B cell (primary cell): ENCODE data around the gene CHST15. TPM values are rescaled to one million over a fixed set of nuclear protein-coding genes. Genes with fewer than 3 reads are reported as not detected.

Experiments used
- ATAC-seq: fragments of 200-7000 bp; cut with Tn5 transposase; one replicate; pipeline ENCODE4 v1.10.0; 2021; ENCODE audit warnings: low read depth, mild to moderate bottlenecking, moderate number of reproducible peaks, moderate library complexity
- CTCF ChIA-PET: fragments of 350-600 bp; sonication (Branson Sonifier 250); formaldehyde crosslinking; loops from one replicate; lab custom pipeline; 2021; ENCODE audit warnings: antibody characterized with exemption, inconsistent platforms; lab: Charles Lee
- POLR2A ChIA-PET: fragments of 350-600 bp; sonication (Branson Sonifier 250); formaldehyde crosslinking; loops from one replicate; lab custom pipeline; 2021; ENCODE audit warnings: antibody characterized with exemption; lab: Charles Lee
- DNase-seq: peaks from one replicate; pipeline ENCODE4 v3.0.0; 2013
- H2AFZ ChIP-seq: 2 replicates; pipeline ENCODE4 v1.6.1; 2012; ENCODE audit warnings: mild to moderate bottlenecking, low read depth, low read length; ENCODE audit not compliant: insufficient read depth, poor library complexity, severe bottlenecking
- H3K27ac ChIP-seq, 2 donors: 1 replicate in 1 of 2; 2 replicates in 1 of 2; pipeline ENCODE4 v1.5.1; 2012 to 2013; ENCODE audit warnings: low read length in 2 of 2, mild to moderate bottlenecking in 2 of 2, moderate library complexity in 1 of 2
- H3K27me3 ChIP-seq, 4 experiments: fragments of 200-600 bp in 1 of 4; sonication (generic) in 1 of 4; replicated peaks in 1 of 4; 1 replicate in 2 of 4; 2 replicates in 2 of 4; pipeline versions ENCODE4 v1.6.1 to v1.7.0; 2013 to 2016; ENCODE audit warnings: low read length in 3 of 4, mild to moderate bottlenecking in 2 of 4, mixed read lengths in 1 of 4, moderate library complexity in 1 of 4; ENCODE audit not compliant: insufficient read depth in 4 of 4, control insufficient read depth in 3 of 4; ENCODE audit errors: control extremely low read depth in 1 of 4
- H3K36me3 ChIP-seq, 2 experiments: replicated peaks in 1 of 2; 1 replicate in 1 of 2; 2 replicates in 1 of 2; pipeline versions ENCODE4 v1.6.1 to v1.7.1; 2013; ENCODE audit warnings: low read length in 1 of 2; ENCODE audit not compliant: insufficient read depth in 2 of 2, control insufficient read depth in 1 of 2; ENCODE audit errors: control extremely low read depth in 1 of 2, extremely low read depth in 1 of 2
- H3K4me1 ChIP-seq, 2 donors: fragments of 200-600 bp in 1 of 2; sonication (generic) in 1 of 2; 1 replicate in 1 of 2; 2 replicates in 1 of 2; pipeline versions ENCODE4 v1.5.1 to v1.6.1; 2013 to 2017; ENCODE audit warnings: low read length in 2 of 2; ENCODE audit not compliant: control insufficient read depth in 2 of 2, insufficient read depth in 2 of 2
- H3K4me2 ChIP-seq: replicated peaks from 2 replicates; pipeline ENCODE3; 2012; ENCODE audit warnings: mild to moderate bottlenecking, low read depth, low read length; ENCODE audit not compliant: poor library complexity, severe bottlenecking
- H3K4me3 ChIP-seq, 5 experiments: fragments of 200-600 bp in 1 of 5; sonication (generic) in 1 of 5; 1 replicate in 3 of 5; 2 replicates in 2 of 5; pipeline versions ENCODE4 v1.5.1 to v1.7.0; 2011 to 2016; ENCODE audit warnings: low read length in 4 of 5, mild to moderate bottlenecking in 4 of 5, low read depth in 2 of 5, control low read depth in 1 of 5, moderate library complexity in 1 of 5; ENCODE audit not compliant: insufficient read depth in 1 of 5; ENCODE audit errors: control extremely low read depth in 1 of 5, extremely low read depth in 1 of 5
- H3K79me2 ChIP-seq: fragments of 200-600 bp; sonication (generic); one replicate; pipeline ENCODE4 v1.6.0; 2016; ENCODE audit warnings: low read length; ENCODE audit not compliant: control insufficient read depth, insufficient read depth
- H3K9ac ChIP-seq: fragments of 200-600 bp; sonication (generic); 2 replicates; pipeline ENCODE4 v1.6.1; 2017; ENCODE audit warnings: mild to moderate bottlenecking, low read length, moderate library complexity
- H3K9me3 ChIP-seq, 3 donors: one replicate each; pipeline versions ENCODE4 v1.6.1 to v1.7.1; 2013; ENCODE audit warnings: low read length in 2 of 3; ENCODE audit not compliant: control insufficient read depth in 2 of 3, insufficient read depth in 1 of 3; ENCODE audit errors: control extremely low read depth in 1 of 3
- H4K20me1 ChIP-seq: 2 replicates; pipeline ENCODE4 v1.6.0; 2012; ENCODE audit warnings: mild to moderate bottlenecking, low read length; ENCODE audit not compliant: insufficient read depth, control insufficient read depth, poor library complexity, severe bottlenecking
- H3K27ac Mint-ChIP-seq: one replicate; pipeline ENCODE4 v1.8.0; 2021; ENCODE audit warnings: mixed read lengths
- H3K27me3 Mint-ChIP-seq: one replicate; pipeline ENCODE4 v1.8.0; 2021; ENCODE audit warnings: mixed read lengths
- H3K4me1 Mint-ChIP-seq: one replicate; pipeline ENCODE4 v1.8.0; 2021; ENCODE audit warnings: mixed read lengths
- H3K4me3 Mint-ChIP-seq: one replicate; pipeline ENCODE4 v1.8.0; 2021; ENCODE audit warnings: mixed read lengths
- H3K9me3 Mint-ChIP-seq: one replicate; pipeline ENCODE4 v1.8.0; 2022; ENCODE audit warnings: mixed read lengths; ENCODE audit not compliant: insufficient read depth
- EZH2 ChIP-seq: IDR thresholded peaks from 2 replicates; pipeline ENCODE4 v1.6.1; 2012; ENCODE audit warnings: borderline replicate concordance, low read depth, mild to moderate bottlenecking, moderate library complexity, low read length; ENCODE audit not compliant: insufficient read depth, poor library complexity, severe bottlenecking
- WGBS: methylation state at CpG from one replicate; pipeline ENCODE4 v1.1.5; 2013; ENCODE audit warnings: missing lambda C conversion rate; ENCODE audit not compliant: insufficient coverage; 5-methylcytosine and 5-hydroxymethylcytosine counted together
- intact Hi-C: fragments of 100-400 bp; cut with micrococcal nuclease; formaldehyde crosslinking; loops from one replicate; pipeline ENCODE4 v1.10.0; 2022
- polyA plus RNA-seq: library from polyadenylated mRNA; depleted of rRNA; stranded (reverse); fragments of >200 nt; gene quantifications from 2 replicates; pipeline ENCODE4 v1.2.3, GENCODE V29; 2012
- total RNA-seq, 2 donors: library from RNA; stranded (reverse); fragments of 120-200 nt in 1 of 2; gene quantifications; 1 replicate in 1 of 2; 2 replicates in 1 of 2; pipeline versions ENCODE4 v1.2.3 to v1.2.4, GENCODE V29; 2013 to 2022
- TF ChIP-seq, protein P1 (sequence below): fragments of 200-600 bp; IDR thresholded peaks from one replicate; pipeline ENCODE4 v1.8.0; 2022; ENCODE audit warnings: antibody characterized with exemption, mild to moderate bottlenecking

The CHST15 gene
- total and polyA plus RNA-seq, 2 donors (not counting 1 experiment from before 2014, with no cell fraction given) = 17.9 to 75.4 TPM

- POLR2A ChIA-PET = interaction anchor here (0.7 kb wide), 1 partner anchor 270 kb away, joined by 3 read pairs; no protein-coding TSS in a partner anchor
- intact Hi-C loops = no loop called here
- Histone ChIP-seq H3K27ac (no peak overlapping the region), H2AFZ (no peak overlapping the region), H3K9ac (no peak overlapping the region), H3K36me3 (no peaks in the 10 kb centered on the region), H4K20me1 (no peaks in the 10 kb centered on the region), H3K4me3 (no peak overlapping the region), H3K79me2 (no peaks in the 10 kb centered on the region), H3K4me2 (peak overlapping the region; percentile 41), H3K27me3 (no peaks in the 10 kb centered on the region), H3K9me3 (no peaks in the 10 kb centered on the region), H3K4me1 (peaks cover 43 to 63% of the 10 kb centered on the region in 2 donors)
- 77% methylated on average over 3 of the region's 6 CpGs for WGBS
- Mint-ChIP-seq H3K9me3 (no peaks in the 10 kb centered on the region), H3K27me3 (no peaks in the 10 kb centered on the region), H3K27ac (peak overlapping the region; percentile 50), H3K4me3 (no peak overlapping the region), H3K4me1 (peaks cover 29% of the 10 kb centered on the region)
- TF ChIP-seq EZH2 = no peak
- TF ChIP-seq, protein P1, sequence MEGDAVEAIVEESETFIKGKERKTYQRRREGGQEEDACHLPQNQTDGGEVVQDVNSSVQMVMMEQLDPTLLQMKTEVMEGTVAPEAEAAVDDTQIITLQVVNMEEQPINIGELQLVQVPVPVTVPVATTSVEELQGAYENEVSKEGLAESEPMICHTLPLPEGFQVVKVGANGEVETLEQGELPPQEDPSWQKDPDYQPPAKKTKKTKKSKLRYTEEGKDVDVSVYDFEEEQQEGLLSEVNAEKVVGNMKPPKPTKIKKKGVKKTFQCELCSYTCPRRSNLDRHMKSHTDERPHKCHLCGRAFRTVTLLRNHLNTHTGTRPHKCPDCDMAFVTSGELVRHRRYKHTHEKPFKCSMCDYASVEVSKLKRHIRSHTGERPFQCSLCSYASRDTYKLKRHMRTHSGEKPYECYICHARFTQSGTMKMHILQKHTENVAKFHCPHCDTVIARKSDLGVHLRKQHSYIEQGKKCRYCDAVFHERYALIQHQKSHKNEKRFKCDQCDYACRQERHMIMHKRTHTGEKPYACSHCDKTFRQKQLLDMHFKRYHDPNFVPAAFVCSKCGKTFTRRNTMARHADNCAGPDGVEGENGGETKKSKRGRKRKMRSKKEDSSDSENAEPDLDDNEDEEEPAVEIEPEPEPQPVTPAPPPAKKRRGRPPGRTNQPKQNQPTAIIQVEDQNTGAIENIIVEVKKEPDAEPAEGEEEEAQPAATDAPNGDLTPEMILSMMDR = no peak
- CTCF ChIA-PET = interaction anchor here (1.3 to 1.8 kb wide), 3 partner anchors 12 to 122 kb away, joined by 3 to 4 read pairs (median 4); no protein-coding TSS in a partner anchor
- DNase-seq (no peak), ATAC-seq (peak; percentile 28)
Observed at GRCh38 chr10:124117833-124118232, 24.4 kb upstream of the CHST15 start.

DNA sequence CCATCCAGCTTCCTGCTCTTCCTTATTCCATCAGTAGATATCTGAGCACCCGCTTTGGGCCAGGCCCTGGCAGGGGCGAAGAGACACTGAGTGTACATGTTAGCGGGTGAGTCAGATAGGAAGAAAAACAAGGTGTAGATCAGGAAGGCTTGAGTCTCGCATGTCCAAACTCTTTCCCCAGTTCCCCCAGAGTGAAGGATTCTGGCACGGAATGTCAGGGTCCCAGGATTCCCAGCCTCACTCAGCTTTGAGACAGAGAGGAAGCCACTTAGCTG lies 24.1 kb upstream of the CHST15 start:
- 100% methylated on average over 3 of the region's 5 CpGs for WGBS
- Histone ChIP-seq H3K4me3 (no peak overlapping the region), H4K20me1 (no peaks in the 10 kb centered on the region), H3K36me3 (no peaks in the 10 kb centered on the region), H3K9me3 (no peaks in the 10 kb centered on the region), H3K27me3 (no peaks in the 10 kb centered on the region), H3K4me1 (peaks cover 40 to 60% of the 10 kb centered on the region in 2 donors), H3K4me2 (peak overlapping the region; percentile 41), H3K9ac (no peak overlapping the region), H3K79me2 (no peaks in the 10 kb centered on the region), H3K27ac (no peak overlapping the region), H2AFZ (no peak overlapping the region)
- H3K4me1 Mint-ChIP-seq = peaks cover 29% of the 10 kb centered on the region
- POLR2A ChIA-PET = interaction anchor here (0.7 to 1.6 kb wide), 2 partner anchors 10 to 270 kb away, joined by 3 read pairs; no protein-coding TSS in a partner anchor
- no peak for DNase-seq
- CTCF ChIA-PET = interaction anchor here (1.8 kb wide), 1 partner anchor 11 kb away, joined by 4 read pairs; no protein-coding TSS in a partner anchor
- no peak for ATAC-seq
- H3K4me3 Mint-ChIP-seq = no peak overlapping the region
- intact Hi-C loops = no loop called here
- H3K27ac Mint-ChIP-seq = peak overlapping the region; percentile 50
- no peaks in the 10 kb centered on the region for H3K9me3 Mint-ChIP-seq
- no peaks in the 10 kb centered on the region for H3K27me3 Mint-ChIP-seq
- no peak for TF ChIP-seq EZH2
- TF ChIP-seq, protein P1 = no peak
